WTC11 (cell line): ENCODE results near the gene IMPDH2. TPM values are rescaled to one million over a fixed set of nuclear protein-coding genes. Genes with fewer than 3 reads are reported as not detected.

Source experiments
- ATAC-seq: fragments of 200-7000 bp; cut with Tn5 transposase; 2 replicates; pipeline ENCODE4 v1.10.0; 2021; ENCODE audit warnings: mild to moderate bottlenecking, moderate library complexity
- CTCF ChIA-PET: fragments of 300-600 bp; sonication (Branson Sonifier 250); formaldehyde crosslinking; loops from one replicate; lab custom pipeline; 2021; ENCODE audit warnings: antibody characterized with exemption; lab: Charles Lee
- POLR2A ChIA-PET: fragments of 350-600 bp; sonication (Branson Sonifier 250); formaldehyde crosslinking; loops from one replicate; lab custom pipeline; 2021; ENCODE audit warnings: antibody characterized with exemption; lab: Charles Lee
- DNase-seq: peaks from one replicate; pipeline ENCODE4 v3.0.0; 2021; ENCODE audit warnings: low spot score
- H3K27ac Mint-ChIP-seq: 2 replicates; pipeline ENCODE4 v1.8.0; 2021; ENCODE audit warnings: mixed read lengths
- H3K27me3 Mint-ChIP-seq: 2 replicates; pipeline ENCODE4 v1.8.0; 2021; ENCODE audit warnings: low read depth, mild to moderate bottlenecking, moderate library complexity, mixed read lengths
- H3K36me3 Mint-ChIP-seq: 2 replicates; pipeline ENCODE4 v1.8.0; 2021; ENCODE audit warnings: mixed read lengths
- H3K4me1 Mint-ChIP-seq: 2 replicates; pipeline ENCODE4 v1.8.0; 2022; ENCODE audit warnings: mixed read lengths
- H3K4me3 Mint-ChIP-seq: 2 replicates; pipeline ENCODE4 v1.8.0; 2021; ENCODE audit warnings: mild to moderate bottlenecking, moderate library complexity, mixed read lengths
- H3K9me3 Mint-ChIP-seq: 2 replicates; pipeline ENCODE4 v1.8.0; 2021; ENCODE audit warnings: mixed read lengths
- ESRRA ChIP-seq: sonication (generic); formaldehyde crosslinking; IDR thresholded peaks from 2 replicates; pipeline ENCODE4 v1.8.1; 2022; ENCODE audit warnings: mild to moderate bottlenecking, missing genetic modification reagents, borderline replicate concordance
- FOXJ3 ChIP-seq: sonication (generic); formaldehyde crosslinking; IDR thresholded peaks from 2 replicates; pipeline ENCODE4 v1.9.0; 2021; ENCODE audit warnings: missing genetic modification reagents, mild to moderate bottlenecking, borderline replicate concordance
- FOXK1 ChIP-seq: sonication (generic); formaldehyde crosslinking; IDR thresholded peaks from 2 replicates; pipeline ENCODE4 v1.8.0; 2022; ENCODE audit warnings: mild to moderate bottlenecking, moderate library complexity, missing genetic modification reagents
- HMGA2 ChIP-seq: fragments of 250-450 bp; sonication (Bioruptor Pico); IDR thresholded peaks from 2 replicates; pipeline ENCODE4 v1.4.0; 2021; ENCODE audit warnings: mild to moderate bottlenecking, moderate library complexity
- MAX ChIP-seq: sonication (generic); formaldehyde crosslinking; IDR thresholded peaks from 2 replicates; pipeline ENCODE4 v1.8.0; 2022; ENCODE audit warnings: mild to moderate bottlenecking, missing genetic modification reagents
- NFE2L1 ChIP-seq: sonication (generic); formaldehyde crosslinking; IDR thresholded peaks from 2 replicates; pipeline ENCODE4 v1.8.1; 2023; ENCODE audit warnings: missing genetic modification reagents
- NFYB ChIP-seq: sonication (generic); formaldehyde crosslinking; conservative IDR thresholded peaks from 2 replicates; pipeline ENCODE4 v1.8.0; 2022; ENCODE audit warnings: low read depth, missing genetic modification reagents
- PRRX2 ChIP-seq: fragments of 250-450 bp; sonication (Bioruptor Pico); IDR thresholded peaks from 2 replicates; pipeline ENCODE4 v1.8.0; 2021; ENCODE audit warnings: mild to moderate bottlenecking
- TEAD1 ChIP-seq: sonication (generic); formaldehyde crosslinking; IDR thresholded peaks from 2 replicates; pipeline ENCODE4 v1.8.0; 2022; ENCODE audit warnings: mild to moderate bottlenecking, missing genetic modification reagents
- TP53 ChIP-seq: sonication (generic); formaldehyde crosslinking; IDR thresholded peaks from 2 replicates; pipeline ENCODE4 v1.8.1; 2023; ENCODE audit warnings: mild to moderate bottlenecking, missing genetic modification reagents
- ZNF219 ChIP-seq: sonication (generic); formaldehyde crosslinking; IDR thresholded peaks from 2 replicates; pipeline ENCODE4 v1.8.0; 2023; ENCODE audit warnings: missing genetic modification reagents, mild to moderate bottlenecking, borderline replicate concordance
- ZNF232 ChIP-seq: sonication (generic); formaldehyde crosslinking; IDR thresholded peaks from 2 replicates; pipeline ENCODE4 v1.8.0; 2022; ENCODE audit warnings: mild to moderate bottlenecking, missing genetic modification reagents
- ZNF416 ChIP-seq: fragments of 250-450 bp; sonication (Bioruptor Pico); IDR thresholded peaks from 2 replicates; pipeline ENCODE4 v1.9.0; 2021; ENCODE audit warnings: mild to moderate bottlenecking, inconsistent platforms
- total RNA-seq: library from RNA; stranded (reverse); gene quantifications from 3 replicates; pipeline ENCODE4 v1.2.3, GENCODE V29; 2021
- TF ChIP-seq, protein P1 (sequence below): fragments of 250-450 bp; sonication (Bioruptor Pico); IDR thresholded peaks from 2 replicates; pipeline ENCODE4 v1.9.0; 2021; ENCODE audit warnings: mild to moderate bottlenecking, borderline replicate concordance
- TF ChIP-seq, protein P2 (sequence below): fragments of 250-450 bp; sonication (Bioruptor Pico); conservative IDR thresholded peaks from 2 replicates; pipeline ENCODE4 v1.9.0; 2021; ENCODE audit warnings: mild to moderate bottlenecking
- TF ChIP-seq, protein P3 (sequence below): sonication (generic); formaldehyde crosslinking; IDR thresholded peaks from 2 replicates; pipeline ENCODE4 v1.8.1; 2022; ENCODE audit warnings: missing genetic modification reagents, borderline replicate concordance
- TF ChIP-seq, protein P4 (sequence below): sonication (generic); formaldehyde crosslinking; IDR thresholded peaks from 2 replicates; pipeline ENCODE4 v1.8.1; 2023; ENCODE audit warnings: mild to moderate bottlenecking, missing genetic modification reagents
- TF ChIP-seq, protein P5 (sequence below): sonication (generic); formaldehyde crosslinking; IDR thresholded peaks from 2 replicates; pipeline ENCODE4 v1.8.1; 2023; ENCODE audit warnings: mild to moderate bottlenecking, missing genetic modification reagents, moderate library complexity
- TF ChIP-seq, protein P6 (sequence below): sonication (generic); formaldehyde crosslinking; IDR thresholded peaks from 2 replicates; pipeline ENCODE4 v1.8.0; 2022; ENCODE audit warnings: mild to moderate bottlenecking, missing genetic modification reagents

IMPDH2 gene
- total RNA-seq, 1 experiment from 2014 or later = 452 TPM

GRCh38 chr3:48989796-48990635 lies 39.2 kb downstream of the IMPDH2 start, which contains the start of gene P4HTM (continued):
- TF ChIP-seq, protein P1, sequence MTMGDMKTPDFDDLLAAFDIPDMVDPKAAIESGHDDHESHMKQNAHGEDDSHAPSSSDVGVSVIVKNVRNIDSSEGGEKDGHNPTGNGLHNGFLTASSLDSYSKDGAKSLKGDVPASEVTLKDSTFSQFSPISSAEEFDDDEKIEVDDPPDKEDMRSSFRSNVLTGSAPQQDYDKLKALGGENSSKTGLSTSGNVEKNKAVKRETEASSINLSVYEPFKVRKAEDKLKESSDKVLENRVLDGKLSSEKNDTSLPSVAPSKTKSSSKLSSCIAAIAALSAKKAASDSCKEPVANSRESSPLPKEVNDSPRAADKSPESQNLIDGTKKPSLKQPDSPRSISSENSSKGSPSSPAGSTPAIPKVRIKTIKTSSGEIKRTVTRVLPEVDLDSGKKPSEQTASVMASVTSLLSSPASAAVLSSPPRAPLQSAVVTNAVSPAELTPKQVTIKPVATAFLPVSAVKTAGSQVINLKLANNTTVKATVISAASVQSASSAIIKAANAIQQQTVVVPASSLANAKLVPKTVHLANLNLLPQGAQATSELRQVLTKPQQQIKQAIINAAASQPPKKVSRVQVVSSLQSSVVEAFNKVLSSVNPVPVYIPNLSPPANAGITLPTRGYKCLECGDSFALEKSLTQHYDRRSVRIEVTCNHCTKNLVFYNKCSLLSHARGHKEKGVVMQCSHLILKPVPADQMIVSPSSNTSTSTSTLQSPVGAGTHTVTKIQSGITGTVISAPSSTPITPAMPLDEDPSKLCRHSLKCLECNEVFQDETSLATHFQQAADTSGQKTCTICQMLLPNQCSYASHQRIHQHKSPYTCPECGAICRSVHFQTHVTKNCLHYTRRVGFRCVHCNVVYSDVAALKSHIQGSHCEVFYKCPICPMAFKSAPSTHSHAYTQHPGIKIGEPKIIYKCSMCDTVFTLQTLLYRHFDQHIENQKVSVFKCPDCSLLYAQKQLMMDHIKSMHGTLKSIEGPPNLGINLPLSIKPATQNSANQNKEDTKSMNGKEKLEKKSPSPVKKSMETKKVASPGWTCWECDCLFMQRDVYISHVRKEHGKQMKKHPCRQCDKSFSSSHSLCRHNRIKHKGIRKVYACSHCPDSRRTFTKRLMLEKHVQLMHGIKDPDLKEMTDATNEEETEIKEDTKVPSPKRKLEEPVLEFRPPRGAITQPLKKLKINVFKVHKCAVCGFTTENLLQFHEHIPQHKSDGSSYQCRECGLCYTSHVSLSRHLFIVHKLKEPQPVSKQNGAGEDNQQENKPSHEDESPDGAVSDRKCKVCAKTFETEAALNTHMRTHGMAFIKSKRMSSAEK = no peak
- TF ChIP-seq, protein P2, sequence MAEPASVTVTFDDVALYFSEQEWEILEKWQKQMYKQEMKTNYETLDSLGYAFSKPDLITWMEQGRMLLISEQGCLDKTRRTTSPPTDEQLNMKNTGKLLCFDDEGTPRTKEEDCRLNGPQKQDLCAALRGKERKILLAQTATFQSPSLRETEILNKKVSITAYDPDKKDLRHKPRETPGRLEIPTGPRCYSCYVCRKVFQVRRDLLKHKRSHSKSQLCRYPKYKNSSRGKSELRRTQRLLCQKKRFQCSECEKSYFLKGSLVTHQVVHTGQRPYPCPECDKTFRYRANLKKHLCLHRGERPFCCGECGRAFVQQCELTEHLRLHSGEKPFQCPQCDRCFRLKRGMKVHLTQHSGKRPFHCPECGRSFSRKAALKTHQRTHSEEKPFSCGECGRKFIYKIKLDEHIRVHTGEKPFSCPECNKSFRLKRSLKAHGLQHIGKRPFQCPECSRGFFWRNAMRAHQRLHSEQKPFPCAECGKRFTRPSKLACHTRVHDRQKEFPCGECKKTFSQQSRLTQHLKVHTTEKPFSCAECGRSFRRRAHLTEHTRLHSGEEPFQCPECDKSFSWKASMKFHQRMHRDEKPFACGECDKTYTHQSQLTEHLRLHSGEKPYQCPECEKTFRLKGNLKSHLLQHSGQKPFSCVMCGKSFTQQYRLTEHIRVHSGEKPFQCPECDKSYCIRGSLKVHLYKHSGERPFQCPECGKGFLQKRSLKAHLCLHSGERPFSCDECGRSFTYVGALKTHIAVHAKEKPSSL = no peak
- TF ChIP-seq, protein P3, sequence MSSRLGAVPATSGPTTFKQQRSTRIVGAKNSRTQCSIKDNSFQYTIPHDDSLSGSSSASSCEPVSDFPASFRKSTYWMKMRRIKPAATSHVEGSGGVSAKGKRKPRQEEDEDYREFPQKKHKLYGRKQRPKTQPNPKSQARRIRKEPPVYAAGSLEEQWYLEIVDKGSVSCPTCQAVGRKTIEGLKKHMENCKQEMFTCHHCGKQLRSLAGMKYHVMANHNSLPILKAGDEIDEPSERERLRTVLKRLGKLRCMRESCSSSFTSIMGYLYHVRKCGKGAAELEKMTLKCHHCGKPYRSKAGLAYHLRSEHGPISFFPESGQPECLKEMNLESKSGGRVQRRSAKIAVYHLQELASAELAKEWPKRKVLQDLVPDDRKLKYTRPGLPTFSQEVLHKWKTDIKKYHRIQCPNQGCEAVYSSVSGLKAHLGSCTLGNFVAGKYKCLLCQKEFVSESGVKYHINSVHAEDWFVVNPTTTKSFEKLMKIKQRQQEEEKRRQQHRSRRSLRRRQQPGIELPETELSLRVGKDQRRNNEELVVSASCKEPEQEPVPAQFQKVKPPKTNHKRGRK = no peak
- 0 out of 2 replicates have a peak, but pooled peaks have one; percentile 50 for TF ChIP-seq FOXK1 (CRISPR knock-in tag)
- TF ChIP-seq, protein P4, sequence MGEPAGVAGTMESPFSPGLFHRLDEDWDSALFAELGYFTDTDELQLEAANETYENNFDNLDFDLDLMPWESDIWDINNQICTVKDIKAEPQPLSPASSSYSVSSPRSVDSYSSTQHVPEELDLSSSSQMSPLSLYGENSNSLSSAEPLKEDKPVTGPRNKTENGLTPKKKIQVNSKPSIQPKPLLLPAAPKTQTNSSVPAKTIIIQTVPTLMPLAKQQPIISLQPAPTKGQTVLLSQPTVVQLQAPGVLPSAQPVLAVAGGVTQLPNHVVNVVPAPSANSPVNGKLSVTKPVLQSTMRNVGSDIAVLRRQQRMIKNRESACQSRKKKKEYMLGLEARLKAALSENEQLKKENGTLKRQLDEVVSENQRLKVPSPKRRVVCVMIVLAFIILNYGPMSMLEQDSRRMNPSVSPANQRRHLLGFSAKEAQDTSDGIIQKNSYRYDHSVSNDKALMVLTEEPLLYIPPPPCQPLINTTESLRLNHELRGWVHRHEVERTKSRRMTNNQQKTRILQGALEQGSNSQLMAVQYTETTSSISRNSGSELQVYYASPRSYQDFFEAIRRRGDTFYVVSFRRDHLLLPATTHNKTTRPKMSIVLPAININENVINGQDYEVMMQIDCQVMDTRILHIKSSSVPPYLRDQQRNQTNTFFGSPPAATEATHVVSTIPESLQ (CRISPR knock-in tag) = no peak
- no peak for TF ChIP-seq MAX

DNA sequence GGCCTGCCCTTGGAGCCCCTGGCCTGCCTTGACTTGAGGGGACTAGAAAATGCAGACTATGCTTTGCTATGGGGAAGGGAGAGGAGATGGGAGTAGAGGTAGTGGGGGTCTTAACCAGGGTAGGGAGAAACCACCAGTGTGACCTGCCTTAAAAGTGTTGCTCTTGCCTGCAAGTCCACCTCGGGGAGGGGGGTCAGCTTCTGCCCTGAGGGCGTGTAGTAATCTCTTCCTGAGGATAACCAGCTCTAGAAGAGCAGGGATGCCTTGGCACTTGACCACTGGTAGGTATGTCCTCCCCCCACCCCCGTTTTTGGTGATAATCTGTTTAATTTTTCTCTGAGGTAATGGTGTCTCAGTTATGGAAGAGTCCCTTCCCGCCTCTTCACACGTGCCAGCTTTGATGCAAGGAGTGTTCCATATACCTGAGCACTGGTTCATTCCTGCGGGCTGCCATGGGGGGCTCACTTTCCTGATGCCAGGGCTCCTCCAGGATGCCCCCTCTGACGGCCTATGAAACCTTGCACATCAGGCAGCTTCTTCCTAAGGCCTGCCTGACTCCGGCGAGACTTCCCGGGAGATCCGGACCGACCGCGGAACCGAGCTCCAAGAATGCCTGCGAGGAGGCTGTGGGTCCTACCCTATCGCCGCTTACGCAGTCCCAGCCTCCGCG lies 39.9 kb downstream of the IMPDH2 start:
- POLR2A ChIA-PET = interaction anchor here (0.5 to 4.5 kb wide), 8 partner anchors 18 to 150 kb away, joined by 3 to 61 read pairs (median 4); partner anchors contain the start of genes DALRD3, NDUFAF3, QRICH1 and WDR6
- DNase-seq (no peak), ATAC-seq (peak; percentile 10)
- H3K4me3 Mint-ChIP-seq = peak overlapping the region; percentile 89
- H3K27ac Mint-ChIP-seq = peak overlapping the region; percentile 92
- H3K36me3 Mint-ChIP-seq = no peaks in the 10 kb centered on the region; the same call in 1 of the 2 replicates
- H3K27me3 Mint-ChIP-seq = no peaks in the 10 kb centered on the region
- peaks cover 23% of the 10 kb centered on the region for H3K4me1 Mint-ChIP-seq
- no peaks in the 10 kb centered on the region for H3K9me3 Mint-ChIP-seq
- CTCF ChIA-PET = interaction anchor here (0.6 to 7.6 kb wide), 10 partner anchors 9 to 303 kb away, joined by 3 to 107 read pairs (median 4); partner anchors contain the start of genes DALRD3, NCKIPSD, NDUFAF3 and QRICH1
- TF ChIP-seq ESRRA = no peak
- TF ChIP-seq PRRX2 = no peak
- 0 out of 2 replicates have a peak, but pooled peaks have one; percentile 44 for TF ChIP-seq NFE2L1 (CRISPR knock-in tag)
- TF ChIP-seq ZNF232 (CRISPR knock-in tag) = no peak
- TF ChIP-seq TEAD1 (CRISPR knock-in tag) = peak; percentile 70
- TF ChIP-seq, protein P5, sequence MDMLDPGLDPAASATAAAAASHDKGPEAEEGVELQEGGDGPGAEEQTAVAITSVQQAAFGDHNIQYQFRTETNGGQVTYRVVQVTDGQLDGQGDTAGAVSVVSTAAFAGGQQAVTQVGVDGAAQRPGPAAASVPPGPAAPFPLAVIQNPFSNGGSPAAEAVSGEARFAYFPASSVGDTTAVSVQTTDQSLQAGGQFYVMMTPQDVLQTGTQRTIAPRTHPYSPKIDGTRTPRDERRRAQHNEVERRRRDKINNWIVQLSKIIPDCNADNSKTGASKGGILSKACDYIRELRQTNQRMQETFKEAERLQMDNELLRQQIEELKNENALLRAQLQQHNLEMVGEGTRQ = no peak
- TF ChIP-seq HMGA2 (CRISPR knock-in tag) = no peak
- no peak for TF ChIP-seq ZNF219 (CRISPR knock-in tag)
- no peak for TF ChIP-seq ZNF416 (CRISPR knock-in tag)
- TF ChIP-seq FOXJ3 = no peak
- TF ChIP-seq TP53 (CRISPR knock-in tag) = no peak
- TF ChIP-seq, protein P6, sequence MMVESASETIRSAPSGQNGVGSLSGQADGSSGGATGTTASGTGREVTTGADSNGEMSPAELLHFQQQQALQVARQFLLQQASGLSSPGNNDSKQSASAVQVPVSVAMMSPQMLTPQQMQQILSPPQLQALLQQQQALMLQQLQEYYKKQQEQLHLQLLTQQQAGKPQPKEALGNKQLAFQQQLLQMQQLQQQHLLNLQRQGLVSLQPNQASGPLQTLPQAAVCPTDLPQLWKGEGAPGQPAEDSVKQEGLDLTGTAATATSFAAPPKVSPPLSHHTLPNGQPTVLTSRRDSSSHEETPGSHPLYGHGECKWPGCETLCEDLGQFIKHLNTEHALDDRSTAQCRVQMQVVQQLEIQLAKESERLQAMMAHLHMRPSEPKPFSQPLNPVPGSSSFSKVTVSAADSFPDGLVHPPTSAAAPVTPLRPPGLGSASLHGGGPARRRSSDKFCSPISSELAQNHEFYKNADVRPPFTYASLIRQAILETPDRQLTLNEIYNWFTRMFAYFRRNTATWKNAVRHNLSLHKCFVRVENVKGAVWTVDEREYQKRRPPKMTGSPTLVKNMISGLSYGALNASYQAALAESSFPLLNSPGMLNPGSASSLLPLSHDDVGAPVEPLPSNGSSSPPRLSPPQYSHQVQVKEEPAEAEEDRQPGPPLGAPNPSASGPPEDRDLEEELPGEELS (CRISPR knock-in tag) = no peak
- 0 out of 2 replicates have a peak, but pooled peaks have one; percentile 5 for TF ChIP-seq NFYB (CRISPR knock-in tag)
